Panc1 (cell line): ENCODE data around the gene EYS. TPM values are rescaled to one million over a fixed set of nuclear protein-coding genes. Genes with fewer than 3 reads are reported as not detected.

Experiments
- ATAC-seq: fragments of 200-7000 bp; cut with Tn5 transposase; 2 replicates; pipeline ENCODE4 v1.9.1; 2020; ENCODE audit warnings: mild to moderate bottlenecking, moderate library complexity
- BruUV-seq: library from RNA; stranded (reverse); fragments of 400-500 nt; replicated peaks from 2 replicates; lab custom pipeline; 2021; lab: Mats Ljungman, UMichigan
- CTCF ChIA-PET: fragments of 300-600 bp; sonication (Branson Sonifier 250); formaldehyde crosslinking; loops from one replicate; lab custom pipeline; 2022; ENCODE audit warnings: antibody characterized with exemption; lab: Charles Lee
- POLR2A ChIA-PET: fragments of 300-600 bp; sonication (Branson Sonifier 250); formaldehyde crosslinking; loops from one replicate; lab custom pipeline; 2022; ENCODE audit warnings: antibody characterized with exemption; lab: Charles Lee
- DNase-seq: peaks from one replicate; pipeline ENCODE4 v3.0.0-alpha.2; 2010; ENCODE audit warnings: low read depth, low spot score
- H3K27ac ChIP-seq: 2 replicates; pipeline ENCODE4 v1.5.1; 2011; ENCODE audit warnings: mild to moderate bottlenecking, low read length, inconsistent platforms
- H3K27me3 ChIP-seq: fragments of 200-500 bp; sonication (Bioruptor generic); 2 replicates; pipeline ENCODE4 v1.6.0; 2014; ENCODE audit warnings: low read length, inconsistent platforms; ENCODE audit not compliant: control insufficient read depth, insufficient read depth
- H3K36me3 ChIP-seq: fragments of 200-500 bp; sonication (Bioruptor generic); 2 replicates; pipeline ENCODE4 v1.5.1; 2014; ENCODE audit warnings: inconsistent platforms, mild to moderate bottlenecking, low read length, moderate library complexity; ENCODE audit not compliant: control insufficient read depth, insufficient read depth
- H3K4me1 ChIP-seq: 2 replicates; pipeline ENCODE4 v1.5.1; 2011; ENCODE audit warnings: inconsistent platforms, mild to moderate bottlenecking, low read length, moderate library complexity; ENCODE audit not compliant: control insufficient read depth, insufficient read depth
- H3K4me3 ChIP-seq, 2 experiments: 2 replicates each; pipeline ENCODE4 v1.5.1; 2011 to 2012; ENCODE audit warnings: low read depth in 2 of 2, low read length in 2 of 2, mild to moderate bottlenecking in 2 of 2, inconsistent platforms in 1 of 2, moderate library complexity in 1 of 2
- H3K9me3 ChIP-seq: fragments of 200-500 bp; sonication (Bioruptor generic); 2 replicates; pipeline ENCODE4 v1.5.1; 2014; ENCODE audit warnings: low read depth, mild to moderate bottlenecking, inconsistent platforms, low read length, moderate library complexity; ENCODE audit not compliant: control insufficient read depth, insufficient read depth
- POLR2AphosphoS5 ChIP-seq: IDR thresholded peaks from 2 replicates; pipeline ENCODE4 v1.6.1; 2012; ENCODE audit warnings: mild to moderate bottlenecking, low read depth, low read length, moderate library complexity
- SIN3A ChIP-seq: IDR thresholded peaks from 2 replicates; pipeline ENCODE4 v1.6.1; 2012; ENCODE audit warnings: low read depth, mild to moderate bottlenecking, low read length, moderate library complexity, borderline replicate concordance; ENCODE audit not compliant: insufficient read depth
- TCF7L2 ChIP-seq: IDR thresholded peaks from 2 replicates; pipeline ENCODE4 v1.6.1; 2011; ENCODE audit warnings: mild to moderate bottlenecking, low read depth, low read length, inconsistent platforms
- in situ Hi-C: cut with HindIII; loops from 2 replicates; pipeline ENCODE4 v1.10.0; 2016; ENCODE audit warnings: low sequenced_read_pairs, low pct_unique_long_range_greater_than_20kb
- intact Hi-C: fragments of 100-400 bp; cut with micrococcal nuclease; formaldehyde crosslinking; loops from one replicate; pipeline ENCODE4 v1.10.0; 2022; ENCODE audit not compliant: unreplicated experiment
- total RNA-seq: library from RNA; stranded (reverse); gene quantifications from one replicate; pipeline ENCODE4 v1.2.1, GENCODE V29; 2021; ENCODE audit not compliant: unreplicated experiment
- TF ChIP-seq, protein P1 (sequence below), 2 experiments: IDR thresholded peaks; 2 replicates each; pipeline ENCODE4 v1.6.1; 2011 to 2012; ENCODE audit warnings: low read depth in 2 of 2, control low read depth in 1 of 2, low read length in 1 of 2, mild to moderate bottlenecking in 1 of 2, moderate library complexity in 1 of 2; ENCODE audit not compliant: insufficient read depth in 1 of 2

EYS gene
- total RNA-seq, 1 experiment from 2014 or later: not detected

DNA sequence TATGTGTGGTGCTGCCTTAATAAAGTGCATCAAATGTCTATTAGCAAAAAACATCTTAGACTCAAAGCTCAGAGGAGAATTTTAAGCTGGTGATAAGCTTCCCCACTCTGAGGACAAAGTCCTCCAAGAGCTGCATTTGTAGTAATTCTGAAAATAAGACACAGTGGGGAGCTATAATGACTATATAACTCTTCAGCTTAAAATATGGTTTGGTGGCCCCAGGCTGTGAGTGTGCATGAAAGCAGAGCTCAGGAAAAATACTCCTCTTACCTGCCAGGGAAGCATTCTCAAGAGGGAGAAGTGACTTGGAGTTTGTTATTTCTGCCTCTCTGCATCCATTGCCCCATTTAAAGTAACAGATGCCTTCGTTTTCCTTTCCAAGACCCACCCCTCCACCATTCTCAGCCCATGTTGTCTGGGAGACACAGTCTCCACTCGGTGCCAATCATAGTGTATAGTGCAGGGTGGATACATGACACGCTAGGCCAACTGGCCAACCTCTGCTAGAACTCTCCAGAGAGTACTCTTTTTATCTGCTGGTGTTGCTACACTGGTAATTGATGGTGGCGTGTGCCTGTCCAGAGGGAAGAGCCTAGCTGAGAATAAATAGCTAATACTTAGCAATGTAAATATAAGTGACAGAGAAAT lies 1842.2 kb downstream of the EYS start:
- H3K4me1 ChIP-seq: no peaks in the 10 kb centered on the region
- no peaks in the 10 kb centered on the region for H3K9me3 ChIP-seq
- ChIA-PET CTCF (no interaction called here), POLR2A (no interaction called here)
- H3K36me3 ChIP-seq: no peaks in the 10 kb centered on the region
- no peak for ATAC-seq
- H3K4me3 ChIP-seq: no peak overlapping the region
- no TSS peak for BruUV-seq
- no peak overlapping the region for H3K27ac ChIP-seq
- intact Hi-C loops: no loop called here
- in situ Hi-C loops: no loop called here
- TF ChIP-seq SIN3A: no peak
- TF ChIP-seq POLR2AphosphoS5: no peak
- TF ChIP-seq TCF7L2: no peak
- DNase-seq: no peak
- no peaks in the 10 kb centered on the region for H3K27me3 ChIP-seq

DNA sequence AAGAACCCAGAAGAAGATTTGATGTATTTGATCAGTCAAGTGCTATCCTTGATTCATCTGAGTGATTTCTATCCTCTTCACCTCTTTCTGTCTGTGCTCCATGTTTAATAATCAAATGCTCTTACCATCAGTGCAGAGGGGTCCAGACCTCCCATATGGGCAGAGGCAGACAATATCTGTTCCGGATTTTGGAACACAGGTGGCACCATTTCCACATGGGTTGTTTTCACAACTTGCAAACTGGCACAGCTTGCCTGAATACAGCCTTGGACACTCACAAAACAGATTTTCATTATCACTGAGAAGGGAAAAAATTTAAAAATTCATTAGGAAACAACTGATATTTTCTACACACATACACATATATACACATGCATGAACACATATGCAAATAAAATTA lies 1843.0 kb downstream of the EYS start:
- intact Hi-C loops: no loop called here
- no peak for ATAC-seq
- H3K4me1 ChIP-seq: no peaks in the 10 kb centered on the region
- POLR2A ChIA-PET: interaction anchor here (0.6 kb wide), 1 partner anchor 1470 kb away, joined by 3 read pairs; no protein-coding TSS in a partner anchor
- H3K27ac ChIP-seq: no peak overlapping the region
- TF ChIP-seq TCF7L2 (no peak), SIN3A (no peak), POLR2AphosphoS5 (no peak)
- TF ChIP-seq, protein P1, sequence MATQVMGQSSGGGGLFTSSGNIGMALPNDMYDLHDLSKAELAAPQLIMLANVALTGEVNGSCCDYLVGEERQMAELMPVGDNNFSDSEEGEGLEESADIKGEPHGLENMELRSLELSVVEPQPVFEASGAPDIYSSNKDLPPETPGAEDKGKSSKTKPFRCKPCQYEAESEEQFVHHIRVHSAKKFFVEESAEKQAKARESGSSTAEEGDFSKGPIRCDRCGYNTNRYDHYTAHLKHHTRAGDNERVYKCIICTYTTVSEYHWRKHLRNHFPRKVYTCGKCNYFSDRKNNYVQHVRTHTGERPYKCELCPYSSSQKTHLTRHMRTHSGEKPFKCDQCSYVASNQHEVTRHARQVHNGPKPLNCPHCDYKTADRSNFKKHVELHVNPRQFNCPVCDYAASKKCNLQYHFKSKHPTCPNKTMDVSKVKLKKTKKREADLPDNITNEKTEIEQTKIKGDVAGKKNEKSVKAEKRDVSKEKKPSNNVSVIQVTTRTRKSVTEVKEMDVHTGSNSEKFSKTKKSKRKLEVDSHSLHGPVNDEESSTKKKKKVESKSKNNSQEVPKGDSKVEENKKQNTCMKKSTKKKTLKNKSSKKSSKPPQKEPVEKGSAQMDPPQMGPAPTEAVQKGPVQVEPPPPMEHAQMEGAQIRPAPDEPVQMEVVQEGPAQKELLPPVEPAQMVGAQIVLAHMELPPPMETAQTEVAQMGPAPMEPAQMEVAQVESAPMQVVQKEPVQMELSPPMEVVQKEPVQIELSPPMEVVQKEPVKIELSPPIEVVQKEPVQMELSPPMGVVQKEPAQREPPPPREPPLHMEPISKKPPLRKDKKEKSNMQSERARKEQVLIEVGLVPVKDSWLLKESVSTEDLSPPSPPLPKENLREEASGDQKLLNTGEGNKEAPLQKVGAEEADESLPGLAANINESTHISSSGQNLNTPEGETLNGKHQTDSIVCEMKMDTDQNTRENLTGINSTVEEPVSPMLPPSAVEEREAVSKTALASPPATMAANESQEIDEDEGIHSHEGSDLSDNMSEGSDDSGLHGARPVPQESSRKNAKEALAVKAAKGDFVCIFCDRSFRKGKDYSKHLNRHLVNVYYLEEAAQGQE (IDR thresholded peaks at IDR 0.05; ENCODE audit: insufficient read depth in 1 of 2, low read depth in 2 of 2, low read length in 1 of 2): no peak
- H3K9me3 ChIP-seq: no peaks in the 10 kb centered on the region
- BruUV-seq: no TSS peak
- in situ Hi-C loops: no loop called here
- no peaks in the 10 kb centered on the region for H3K36me3 ChIP-seq
- H3K4me3 ChIP-seq: no peak overlapping the region
- no peak for DNase-seq
- CTCF ChIA-PET: no interaction called here
- no peaks in the 10 kb centered on the region for H3K27me3 ChIP-seq

DNA sequence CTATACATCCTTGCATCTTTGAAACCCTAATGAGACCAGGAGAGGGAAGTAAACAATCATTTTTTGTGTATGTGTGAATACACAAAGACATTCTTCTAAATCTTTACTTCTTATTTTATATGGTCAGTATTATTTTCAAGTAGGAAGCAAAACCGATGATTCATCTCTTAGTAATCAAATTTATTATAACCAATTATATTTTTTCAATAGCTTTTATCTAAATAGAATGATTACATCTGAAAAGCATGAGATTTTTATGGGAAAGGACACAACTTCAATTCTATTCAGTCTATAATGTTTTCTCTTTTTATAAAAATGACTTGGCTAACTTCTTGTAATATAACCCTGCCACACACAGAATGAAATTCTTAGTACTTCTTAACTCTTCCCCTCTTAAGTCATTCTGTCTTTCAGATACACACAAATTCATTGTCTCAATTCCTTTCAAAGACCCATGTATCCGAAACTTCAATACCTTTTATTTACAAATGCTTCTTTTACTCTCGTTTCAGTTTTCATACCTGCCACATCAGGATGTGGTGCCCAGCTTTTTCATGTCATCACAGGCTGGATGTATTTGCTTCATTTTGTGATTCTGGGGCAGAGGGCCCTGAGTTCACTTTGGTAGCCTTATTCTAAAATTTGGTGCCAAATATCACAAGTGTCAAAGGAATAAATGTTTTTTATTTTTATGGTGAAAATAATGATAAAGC lies 1844.4 kb downstream of the EYS start:
- POLR2A ChIA-PET: no interaction called here
- in situ Hi-C loops (no loop called here), intact Hi-C loops (no loop called here)
- no peaks in the 10 kb centered on the region for H3K27me3 ChIP-seq
- BruUV-seq: no TSS peak
- H3K36me3 ChIP-seq: no peaks in the 10 kb centered on the region
- ATAC-seq: no peak
- no peak overlapping the region for H3K4me3 ChIP-seq
- no peaks in the 10 kb centered on the region for H3K9me3 ChIP-seq
- no peaks in the 10 kb centered on the region for H3K4me1 ChIP-seq
- no peak for DNase-seq
- CTCF ChIA-PET: no interaction called here
- no peak for TF ChIP-seq TCF7L2
- H3K27ac ChIP-seq: no peak overlapping the region
